Fibroblast of skin of left biceps (primary cell): ENCODE results near the gene FBXO31.

Source experiments
- DNase-seq, 2 experiments: peaks; one replicate each; pipeline ENCODE4 v3.0.0-alpha.2; 2013; ENCODE audit warnings: low read depth in 2 of 2

FBXO31 gene

GRCh38 chr16:87284183-87284582 is 99.4 kb downstream of the FBXO31 start:
- no peak for DNase-seq

- DNase-seq, result no peak
These were observed 104.4 kb downstream of the FBXO31 start for GRCh38 chr16:87279094-87279658.

GRCh38 chr16:87278191-87279093 is 105.1 kb downstream of the FBXO31 start:
- DNase-seq, result peak; percentile 22 to 34
